Measurements from ENCODE around the gene UBE2F.
A peak's percentile ranks its signal among the peaks of the same experiment; 100 is the strongest.
"Not testable (repeated sequence)": the region's sequence is repeated elsewhere in the genome, so short reads cannot be mapped to it uniquely, and the experiment has no call there.

Gene UBE2F

DNA sequence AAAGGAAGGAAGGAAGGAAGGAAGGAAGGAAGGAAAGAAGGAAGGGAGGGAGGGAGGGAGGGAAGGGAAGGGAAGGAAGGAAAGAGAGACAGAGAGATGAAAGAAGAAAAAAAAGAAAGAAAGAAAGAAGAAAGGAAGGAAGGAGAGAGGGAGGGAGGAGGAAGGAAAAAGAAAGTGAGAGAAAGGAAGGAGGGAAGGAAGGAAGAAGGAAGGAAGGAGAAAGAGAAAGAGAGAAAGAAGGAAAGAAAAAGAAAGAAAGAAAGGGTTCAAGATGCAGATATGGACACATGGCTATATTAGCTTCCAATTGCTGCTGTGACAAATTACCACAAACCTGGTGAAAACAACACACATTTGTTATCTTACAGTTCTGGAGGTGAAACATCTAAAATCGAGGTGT, 20.4 kb upstream of the UBE2F start:
- DNase-seq, result no peak

DNA sequence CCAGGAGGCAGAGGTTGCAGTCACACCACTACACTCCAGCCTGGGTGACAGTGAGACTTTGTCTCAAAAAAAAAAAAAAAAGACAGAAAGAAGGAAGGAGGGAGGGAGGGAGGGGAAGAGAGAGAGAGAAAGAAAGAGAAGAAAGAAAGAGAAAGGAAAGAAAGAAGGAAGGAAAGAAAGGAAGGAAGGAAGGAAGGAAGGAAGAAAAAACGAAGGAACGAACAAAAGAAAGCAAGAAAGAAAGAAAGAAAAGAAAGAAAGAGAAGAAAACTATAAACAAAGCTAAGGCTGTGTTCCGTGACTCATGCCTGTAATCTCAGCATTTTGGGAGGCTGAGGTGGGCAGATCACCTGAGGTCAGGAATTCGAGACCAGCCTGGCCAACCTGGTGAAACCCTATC, 15.5 kb upstream of the UBE2F start:
- DNase-seq, result not testable (repeated sequence)

DNA sequence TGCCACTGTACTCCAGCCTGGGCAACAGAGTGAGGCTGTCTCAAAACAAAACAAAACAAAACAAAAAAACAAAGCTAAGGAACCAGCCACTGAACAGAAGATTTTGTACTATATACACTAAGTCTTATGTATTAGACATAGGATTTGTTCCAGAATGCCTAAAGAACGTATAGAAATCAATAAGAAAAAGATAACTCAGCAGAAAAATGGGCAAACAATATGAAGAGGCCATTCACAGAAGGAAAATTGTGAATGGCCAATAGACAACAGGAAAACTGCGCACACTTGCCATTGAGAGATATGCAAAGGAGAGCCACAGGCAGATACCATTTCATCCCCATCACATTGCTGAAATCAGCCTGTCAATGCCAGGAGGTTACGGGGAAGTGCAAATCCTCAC, 14.9 kb upstream of the UBE2F start:
- no peak for DNase-seq

DNA sequence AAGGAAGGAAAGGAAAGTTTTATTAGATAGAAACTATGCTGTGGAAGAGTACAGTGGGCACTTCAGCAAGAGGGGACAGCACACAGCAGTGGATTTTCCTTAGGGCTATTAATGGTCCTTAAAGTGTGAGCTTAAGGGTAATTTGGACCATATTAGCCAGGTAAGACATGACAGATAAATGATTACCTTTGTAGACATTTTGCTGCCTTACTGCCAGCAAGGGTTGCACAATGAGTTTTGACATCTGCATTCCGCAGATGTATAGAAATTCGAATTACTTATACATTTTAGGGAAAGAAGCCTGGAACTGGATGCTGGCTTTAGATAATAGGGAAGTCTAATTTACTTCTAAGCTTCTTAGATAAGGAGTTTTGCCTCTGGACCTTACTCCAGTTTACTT, 14.0 kb upstream of the UBE2F start:
- no peak for DNase-seq

DNA sequence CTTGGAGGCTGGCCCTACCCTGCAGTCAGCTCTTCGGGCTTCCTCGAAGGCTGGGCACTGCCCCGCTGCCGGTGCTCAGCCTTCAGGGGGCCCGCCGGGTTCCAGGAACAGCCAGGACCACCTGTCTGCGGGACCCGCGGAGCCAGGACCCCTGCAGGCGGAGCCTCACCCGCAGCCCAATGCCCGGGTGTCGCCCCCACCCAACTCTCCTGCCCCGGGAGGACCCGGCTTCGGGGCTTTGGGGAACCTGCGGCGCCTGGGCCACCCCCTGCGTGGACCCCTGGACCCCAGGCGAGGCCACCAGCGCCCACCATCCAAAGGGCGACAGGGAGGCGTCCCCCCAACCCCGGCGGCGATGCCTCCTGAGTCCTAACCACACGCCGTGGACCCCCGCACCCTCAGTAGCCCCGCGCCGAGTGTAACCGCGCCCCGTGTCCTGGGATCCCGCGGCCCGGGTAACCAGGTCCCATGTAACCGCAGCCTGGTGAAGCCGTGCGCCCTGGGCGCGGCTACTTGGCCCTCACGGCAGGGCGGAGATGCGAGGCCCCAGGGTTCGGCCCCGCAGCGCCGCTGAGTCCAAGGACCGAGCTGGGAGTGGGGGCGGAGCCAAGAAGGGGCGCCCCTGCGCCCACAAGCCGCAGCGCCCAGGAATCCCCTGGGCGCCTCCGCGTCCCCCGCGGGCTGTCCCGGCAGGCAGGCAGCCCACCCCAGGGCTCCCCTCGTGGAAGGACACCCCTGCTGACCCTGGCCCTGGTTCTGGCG, 11.0 kb upstream of the UBE2F start:
- DNase-seq, result no peak

DNA sequence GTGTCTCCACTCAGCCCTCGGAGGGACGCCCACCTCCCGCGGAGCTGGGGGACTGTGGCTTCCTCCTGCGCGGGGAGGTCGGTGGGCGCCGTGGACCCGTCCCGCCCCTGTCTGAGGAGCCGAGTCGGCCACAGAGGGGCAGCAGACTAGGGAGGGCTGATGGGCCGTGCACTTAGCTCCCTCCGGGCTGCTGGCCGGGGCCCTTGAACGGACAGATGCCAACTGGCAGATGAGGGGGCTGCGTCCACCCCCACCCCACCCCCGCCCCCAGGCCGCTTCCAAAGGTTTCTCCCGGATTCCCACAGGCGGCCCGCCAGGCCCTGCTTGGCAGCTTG, 10.4 kb upstream of the UBE2F start:
- DNase-seq, result no peak

DNA sequence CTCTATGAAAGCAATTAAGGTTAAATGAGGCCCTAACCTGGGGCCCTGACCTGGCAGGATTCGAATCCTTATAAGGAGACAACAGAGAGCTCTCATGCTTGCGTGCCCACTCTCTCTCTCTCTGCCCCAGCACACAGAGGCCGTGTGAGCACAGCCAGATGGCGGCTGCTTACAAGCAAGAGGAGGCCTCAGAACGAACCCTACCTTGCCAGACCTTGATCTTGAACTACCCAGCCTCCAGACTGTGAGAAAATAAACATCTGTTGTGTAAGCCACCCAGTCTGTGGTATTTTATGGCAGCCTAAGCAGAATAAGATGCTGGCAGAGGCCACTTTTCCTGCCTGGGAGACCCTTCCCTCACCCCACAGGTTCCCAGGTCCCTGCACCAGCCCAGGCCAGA, 5.2 kb upstream of the UBE2F start:
- no peak for DNase-seq

DNA sequence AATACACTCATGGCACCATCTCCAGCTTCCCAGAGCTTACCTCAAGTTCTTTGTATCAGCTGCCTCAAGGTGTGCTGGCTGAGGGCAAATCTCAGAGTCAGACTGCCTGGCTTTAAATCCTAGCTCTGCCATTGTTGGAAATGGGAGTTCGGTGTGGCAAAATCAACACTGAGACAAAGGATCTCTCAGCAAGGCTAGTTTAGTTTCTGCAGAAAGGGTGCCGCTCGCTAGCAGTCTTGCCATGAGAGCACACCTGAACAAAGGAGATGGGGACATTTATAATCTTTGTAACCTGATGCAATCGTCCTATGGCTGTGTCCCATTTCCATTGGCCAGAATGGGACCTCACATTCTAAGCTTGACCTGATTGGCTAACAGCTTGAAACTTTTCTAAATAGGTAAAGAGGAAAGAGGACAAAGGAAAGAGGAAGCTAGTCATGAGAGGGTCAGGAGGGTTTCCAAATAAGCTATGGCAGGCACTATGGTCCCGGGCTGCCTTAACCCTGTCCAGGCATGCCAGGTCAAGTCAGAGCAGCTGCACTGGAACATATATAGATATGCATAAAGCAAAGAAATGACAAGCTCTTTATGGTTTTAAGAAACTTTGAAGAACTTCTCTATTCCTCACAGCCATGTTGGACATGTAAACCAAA, 4.3 kb upstream of the UBE2F start:
- no peak for DNase-seq

DNA sequence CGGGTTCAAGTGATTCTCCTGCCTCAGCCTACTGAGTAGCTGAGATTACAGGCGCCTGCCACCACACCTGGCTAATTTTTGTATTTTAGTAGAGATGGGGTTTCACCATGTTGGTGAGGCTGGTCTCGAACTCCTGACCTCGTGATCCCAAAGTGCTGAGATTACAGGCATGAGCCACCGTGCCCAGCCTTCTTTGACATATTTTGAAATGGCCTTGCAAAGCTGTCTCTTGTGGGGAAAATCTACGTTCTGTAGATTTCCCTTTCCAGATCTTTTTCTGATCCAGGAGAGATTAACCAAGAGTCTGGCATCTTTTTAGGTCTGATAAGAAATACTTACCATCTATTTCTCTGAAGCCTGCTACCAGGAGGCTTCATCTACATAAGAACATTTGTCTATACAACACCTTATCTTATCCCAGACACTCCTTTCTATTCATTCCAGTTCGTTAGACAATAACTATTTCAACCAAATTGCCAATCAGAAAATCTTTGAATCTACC, 3.3 kb upstream of the UBE2F start:
- DNase-seq, result not testable (repeated sequence)

DNA sequence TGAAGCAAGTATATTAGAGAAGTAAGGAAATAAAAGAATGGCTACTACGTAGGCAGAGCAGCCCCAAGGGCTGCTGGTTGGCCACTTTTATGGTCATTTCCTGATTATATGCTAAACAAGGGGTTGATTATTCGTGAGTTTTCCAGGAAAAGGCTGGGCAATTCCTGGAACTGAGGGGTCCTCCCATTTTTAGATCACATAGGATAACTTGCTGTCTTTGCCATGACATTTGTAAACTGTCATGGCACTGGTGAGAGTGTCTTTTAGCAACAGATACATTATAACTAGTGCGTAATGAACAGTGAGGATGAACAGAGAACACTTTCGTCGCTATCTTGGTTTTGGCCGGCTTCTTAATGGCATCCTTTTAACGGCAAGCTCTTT, 2.6 kb upstream of the UBE2F start:
- no peak for DNase-seq

DNA sequence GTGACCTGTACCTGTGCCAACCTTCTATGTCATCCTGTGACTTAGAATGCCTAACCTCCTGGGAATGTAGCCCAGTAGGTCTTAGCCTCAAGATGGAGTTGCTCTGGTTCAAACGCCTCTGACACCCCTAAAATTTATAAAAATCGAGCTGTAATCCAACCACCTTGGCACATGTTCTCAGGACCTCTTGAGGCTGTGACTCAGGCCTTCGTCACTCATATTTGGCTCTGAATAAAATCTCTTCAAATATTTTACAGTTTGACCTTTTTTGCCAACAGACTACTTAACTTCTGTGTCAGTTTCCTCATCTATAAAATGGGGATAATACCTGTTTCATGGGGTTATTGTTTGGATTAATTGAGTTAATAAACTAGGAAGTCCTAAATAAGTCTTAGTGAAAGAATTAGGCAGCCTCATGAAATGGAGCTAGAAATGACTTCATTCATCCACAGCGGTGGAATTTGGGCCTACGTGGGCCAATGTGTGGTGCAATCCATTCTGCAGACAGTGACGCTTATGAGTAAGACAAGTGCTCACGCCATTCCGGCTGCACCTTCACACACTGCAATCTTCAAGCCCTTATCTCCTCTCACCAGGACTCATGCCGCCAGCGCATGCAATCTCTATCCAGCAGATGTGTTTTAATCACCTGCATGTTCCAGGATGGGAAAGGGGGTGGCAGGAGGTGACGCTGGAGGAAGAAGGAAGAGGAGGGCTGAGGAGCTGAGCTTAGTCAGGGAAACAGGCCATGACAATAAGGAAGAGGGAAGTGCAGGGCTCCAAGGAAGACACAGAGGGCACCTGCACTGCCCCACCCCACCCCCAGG, 2.0 kb upstream of the UBE2F start:
- DNase-seq, result no peak

DNA sequence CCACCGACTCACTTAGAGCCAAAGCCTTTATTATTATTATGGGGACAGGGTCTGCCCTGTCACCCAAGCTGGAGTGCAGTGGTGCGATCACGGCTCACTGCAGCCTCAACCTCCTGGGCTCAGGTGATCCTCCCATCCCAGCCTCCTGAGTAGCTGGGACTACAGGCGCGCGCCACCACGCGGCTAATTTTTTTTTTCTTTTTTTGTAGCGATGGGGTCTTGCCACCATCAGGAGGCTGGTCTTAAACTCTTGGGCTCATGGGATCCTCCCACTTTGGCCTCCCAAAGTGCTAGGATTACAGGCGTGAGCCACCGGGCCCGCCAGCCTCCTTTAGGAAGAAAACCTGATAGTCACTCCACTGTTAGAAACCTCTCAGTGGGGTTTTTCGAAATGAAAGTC, 970 bp upstream of the UBE2F start:
- not testable (repeated sequence) for DNase-seq

DNA sequence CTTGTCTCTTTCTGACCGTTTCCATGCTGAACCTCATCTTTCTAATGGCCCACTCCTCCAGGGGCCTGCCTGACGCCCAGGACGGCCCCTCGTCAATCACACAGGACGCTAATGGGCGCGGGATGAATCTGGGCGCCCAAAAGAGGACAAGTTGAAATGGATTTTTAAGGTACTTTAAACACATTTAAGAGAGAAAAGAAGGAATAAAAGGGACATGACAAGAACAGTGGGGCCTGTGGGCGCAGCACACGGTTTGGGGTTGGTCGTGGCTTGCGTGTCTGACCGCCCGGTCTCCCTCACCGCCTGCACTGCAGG, 607 bp upstream of the UBE2F start:
- DNase-seq, result no peak

DNA sequence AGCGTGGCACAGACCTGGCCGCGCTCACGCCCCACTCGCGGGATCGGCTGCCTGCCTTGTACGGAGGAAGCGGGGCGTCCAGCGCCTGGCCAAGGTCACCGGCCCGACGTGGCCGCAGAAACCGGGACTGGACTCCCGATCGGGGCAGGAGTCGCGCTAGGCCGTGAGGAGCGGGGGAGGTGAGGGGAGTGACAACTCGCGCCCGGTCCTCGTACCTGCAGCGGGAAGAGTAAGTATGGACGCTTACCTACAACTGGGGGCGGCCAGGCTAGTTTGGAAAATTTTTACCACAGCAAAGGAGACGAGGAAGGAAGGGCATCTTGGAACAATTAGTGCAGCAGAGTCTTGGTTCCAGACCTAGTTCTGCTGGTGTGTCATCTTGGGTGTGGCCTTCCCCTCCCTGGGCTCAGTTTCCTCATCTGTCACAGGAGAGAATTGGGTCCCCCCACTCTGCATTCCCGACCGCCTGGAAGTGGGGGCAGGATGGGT, 693 bp downstream of the UBE2F start:
- DNase-seq, result no peak

DNA sequence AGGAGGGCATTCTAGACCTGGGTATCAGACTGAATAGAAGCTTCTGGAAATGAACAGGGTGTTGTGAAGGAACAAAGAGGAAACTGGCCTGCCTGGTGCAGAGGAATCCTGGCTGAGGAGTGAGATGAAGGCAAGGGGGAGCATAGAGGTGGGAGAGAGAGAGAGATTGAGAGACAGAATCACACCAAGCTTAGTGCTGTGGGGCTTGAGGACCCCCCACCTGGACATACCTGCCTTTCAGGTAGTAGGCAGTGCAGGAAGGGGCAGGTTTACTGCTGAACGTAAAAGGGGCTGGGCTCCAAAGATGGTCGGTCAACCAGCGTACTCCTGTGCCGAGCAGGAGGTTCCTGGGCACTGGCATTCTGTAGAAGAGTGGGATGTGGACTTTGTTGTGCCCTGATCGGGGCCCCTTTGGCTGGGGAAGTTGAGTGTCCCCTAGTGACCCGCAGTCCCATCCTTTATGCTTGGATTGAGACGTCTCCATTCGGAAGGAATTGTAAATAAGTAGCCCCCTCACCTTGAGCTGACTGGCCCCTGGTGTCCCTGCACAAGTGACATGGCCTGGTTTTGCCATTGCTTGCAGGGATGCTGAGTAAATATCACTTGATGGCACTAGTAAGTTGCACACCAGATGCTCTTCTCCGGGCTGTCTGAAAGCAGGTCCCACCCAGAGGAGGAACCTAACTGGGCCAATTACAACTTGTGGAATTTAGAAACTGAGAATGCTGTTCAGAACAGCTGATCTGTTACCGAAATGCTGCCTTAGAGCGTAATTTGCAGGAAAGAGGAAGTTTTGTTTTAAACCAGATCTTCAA, 1.4 kb downstream of the UBE2F start:
- peak in 3 of 5 donors; percentile 17 to 77 (median 30) for DNase-seq

DNA sequence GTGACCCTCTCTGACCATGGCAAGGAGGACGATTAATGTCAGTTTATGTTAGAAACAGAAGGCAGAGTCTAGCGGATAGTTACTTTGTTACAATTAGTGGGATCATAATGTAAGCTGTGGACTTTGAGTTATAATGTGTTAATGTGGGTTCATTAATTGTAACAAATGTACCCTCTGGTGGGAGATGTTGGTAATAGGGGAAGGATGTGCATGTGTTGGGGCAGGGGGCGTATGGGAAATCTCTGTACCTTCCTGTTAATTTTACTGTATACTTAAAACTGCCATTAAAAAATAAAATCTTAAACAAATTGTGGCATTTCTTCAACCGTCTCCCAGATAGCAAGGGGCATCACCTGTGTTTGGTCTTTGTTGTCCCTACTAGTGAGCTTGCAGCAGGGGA, 4.8 kb downstream of the UBE2F start:
- DNase-seq, result no peak

DNA sequence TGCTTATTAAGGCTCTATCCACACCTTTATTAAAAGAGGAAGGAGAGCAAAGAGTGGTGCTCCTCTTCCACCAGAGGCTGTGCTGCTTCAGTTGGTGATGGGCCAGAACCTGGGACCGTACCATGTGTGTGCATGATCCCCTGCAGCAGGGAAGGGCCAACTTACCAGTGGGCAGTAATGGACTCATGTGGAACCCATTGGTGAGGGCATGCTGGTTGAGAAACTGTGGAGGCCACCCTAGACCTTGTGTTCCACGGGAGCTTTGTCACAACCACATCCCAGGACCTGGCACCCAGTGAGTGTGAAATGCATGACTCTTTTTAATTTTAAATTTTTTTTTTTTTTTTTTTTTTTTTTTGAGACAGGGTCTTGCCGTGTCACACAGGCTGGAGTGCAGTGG, 5.4 kb downstream of the UBE2F start:
- DNase-seq, result no peak

DNA sequence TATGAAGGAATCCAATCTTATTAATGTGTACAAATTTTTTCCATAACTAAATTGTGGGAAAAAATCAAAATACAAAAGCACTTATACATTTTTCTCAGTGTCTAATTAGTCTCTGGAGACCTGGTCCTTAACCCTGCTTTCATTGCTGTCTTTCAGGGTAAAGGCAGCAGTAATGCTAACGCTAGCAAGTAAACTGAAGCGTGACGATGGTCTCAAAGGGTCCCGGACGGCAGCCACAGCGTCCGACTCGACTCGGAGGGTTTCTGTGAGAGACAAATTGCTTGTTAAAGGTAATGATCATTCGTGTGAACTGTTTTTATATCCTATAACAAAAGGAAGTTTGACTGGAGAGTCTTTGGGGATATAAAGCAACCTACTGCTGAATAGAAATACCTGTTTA, 6.1 kb downstream of the UBE2F start:
- DNase-seq, result no peak

DNA sequence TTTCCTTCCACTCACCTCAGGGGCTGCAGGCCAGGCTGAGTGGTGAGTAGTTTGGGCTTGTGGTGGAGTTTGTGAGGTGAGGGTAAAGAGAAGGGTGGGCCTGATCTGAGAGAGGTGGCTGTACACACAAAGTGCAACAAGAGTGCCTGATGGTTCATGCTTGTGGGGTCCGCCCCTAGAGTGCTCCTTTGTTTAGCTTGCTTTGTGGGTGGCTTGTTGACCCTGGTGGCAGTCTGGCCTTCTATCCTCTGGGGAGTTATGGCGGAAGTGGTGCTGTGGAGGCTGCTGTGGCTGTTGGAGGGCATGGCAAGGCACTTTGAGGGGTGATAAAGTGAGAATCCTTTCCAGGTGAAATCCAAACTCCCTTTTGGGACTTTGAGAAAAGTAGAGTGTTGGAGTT, 10.6 kb downstream of the UBE2F start:
- DNase-seq, result no peak

DNA sequence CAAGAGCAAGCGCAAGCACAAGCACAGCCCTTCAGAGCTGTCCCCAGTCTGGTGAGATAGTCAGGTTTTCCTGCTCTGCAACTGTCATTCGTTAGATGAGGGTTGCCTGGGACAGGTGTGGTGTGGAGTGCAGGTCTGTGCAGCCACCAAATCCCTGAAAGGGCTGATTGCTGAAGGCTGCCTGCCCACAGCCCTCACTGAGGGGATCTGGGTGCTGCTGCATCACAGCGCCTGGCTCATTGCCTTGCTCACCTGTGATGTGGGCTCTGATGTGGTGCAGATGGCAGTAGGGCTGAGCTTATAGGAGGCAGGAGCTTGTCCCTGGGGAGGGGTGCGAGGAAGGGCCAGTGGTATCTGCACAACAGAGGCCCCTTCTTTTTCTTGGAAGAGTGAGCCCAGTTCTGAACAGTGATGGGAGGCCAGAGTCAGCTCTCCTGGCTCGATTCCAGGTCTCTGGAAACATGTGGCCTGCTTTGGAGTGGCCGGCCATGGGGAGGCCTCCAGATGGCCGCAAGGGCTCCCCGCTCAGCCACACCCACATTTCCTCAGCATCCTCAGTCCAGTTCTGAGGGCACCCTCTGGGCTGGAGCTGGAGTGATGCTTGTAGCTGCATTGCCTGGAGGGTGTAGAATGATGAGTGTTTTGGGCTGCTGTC, 11.4 kb downstream of the UBE2F start:
- no peak for DNase-seq

DNA sequence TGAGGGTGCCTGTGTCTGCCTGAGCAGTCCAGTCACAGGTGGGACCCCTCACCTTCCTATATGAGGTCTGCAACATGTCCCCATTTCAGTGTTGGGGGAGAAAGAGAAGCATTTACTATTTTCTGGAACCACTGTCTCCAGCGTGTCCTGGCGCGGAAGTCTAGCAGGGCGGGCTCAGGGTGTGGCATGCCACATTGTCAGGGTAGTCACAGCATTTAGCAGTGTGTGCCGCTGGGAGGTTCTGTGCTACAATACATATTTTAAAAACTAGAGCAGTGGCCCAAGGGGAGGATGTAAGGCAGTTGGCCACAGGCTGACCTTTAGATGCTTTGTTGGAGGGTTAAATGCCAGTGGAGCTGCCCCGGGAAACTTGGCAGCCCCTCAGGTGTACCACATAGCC, 12.5 kb downstream of the UBE2F start:
- DNase-seq, result no peak

DNA sequence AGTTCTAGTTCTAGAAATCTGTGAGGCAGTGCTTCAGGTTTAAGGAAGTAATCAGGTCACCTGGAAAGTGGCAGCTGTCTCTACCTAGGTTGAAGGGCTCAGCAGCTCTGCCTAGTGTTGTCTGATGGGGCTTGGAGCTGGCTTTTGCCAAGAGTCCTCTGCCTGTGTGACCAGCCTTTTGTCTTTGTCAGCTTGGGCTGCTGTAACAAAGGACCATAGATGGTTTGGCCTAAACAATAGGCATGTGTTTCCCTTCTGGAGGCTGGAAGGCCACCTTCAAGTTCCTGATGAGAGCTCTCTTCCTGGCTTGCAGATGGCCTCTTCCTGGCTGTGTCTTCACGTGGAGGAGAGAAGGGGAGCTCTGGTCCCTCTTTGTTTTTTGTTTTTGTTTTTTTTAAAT, 13.3 kb downstream of the UBE2F start:
- no peak for DNase-seq
